Body of pancreas (tissue), 4 donors: ENCODE data around the gene PRTN3. TPM values are rescaled to one million over a fixed set of nuclear protein-coding genes. Genes with fewer than 3 reads are reported as not detected.

ENCODE experiments used
- ATAC-seq: fragments of 150-250 bp; one replicate; pipeline ENCODE4 v1.9.1; 2016
- DNase-seq, 4 donors: peaks; one replicate each; pipeline ENCODE4 v3.0.0-alpha.2; 2019
- H3K27ac ChIP-seq, 4 donors: fragments of 200-600 bp; sonication (generic); 1 replicate in 3 of 4; 2 replicates in 1 of 4; pipeline versions ENCODE4 v1.5.1 to v1.6.1; 2016 to 2019; ENCODE audit warnings: mild to moderate bottlenecking in 1 of 4, mixed read lengths in 1 of 4, moderate library complexity in 1 of 4
- H3K27me3 ChIP-seq, 2 donors: fragments of 200-600 bp; sonication (generic); one replicate each; pipeline ENCODE4 v1.6.0; 2016; ENCODE audit warnings: mild to moderate bottlenecking in 1 of 2
- H3K36me3 ChIP-seq, 2 donors: fragments of 200-600 bp; sonication (generic); replicated peaks in 1 of 2; 2 replicates each; pipeline ENCODE4 v1.5.1; 2016; ENCODE audit warnings: low read depth in 2 of 2; ENCODE audit not compliant: insufficient read depth in 1 of 2
- H3K4me1 ChIP-seq: fragments of 200-600 bp; sonication (generic); one replicate; pipeline ENCODE4 v1.6.0; 2016
- H3K4me3 ChIP-seq, 2 donors: fragments of 200-600 bp; sonication (generic); 1 replicate in 1 of 2; 2 replicates in 1 of 2; pipeline ENCODE4 v1.5.1; 2016 to 2019
- H3K9me3 ChIP-seq, 3 donors: fragments of 200-600 bp; sonication (generic); 1 replicate in 2 of 3; 2 replicates in 1 of 3; pipeline ENCODE4 v1.5.1; 2016
- CTCF ChIP-seq, 7 experiments: fragments of 450-650 bp in 4 of 7; fragments of 200-600 bp in 3 of 7; sonication (generic) in 3 of 7; IDR thresholded peaks; one replicate each; pipeline ENCODE4 v1.5.1; 2016 to 2019; ENCODE audit warnings: antibody characterized with exemption in 7 of 7
- POLR2A ChIP-seq, 3 donors: fragments of 450-650 bp; IDR thresholded peaks; one replicate each; pipeline ENCODE4 v1.6.1; 2016; ENCODE audit warnings: antibody characterized with exemption in 3 of 3, mild to moderate bottlenecking in 2 of 3
- WGBS, 2 donors: methylation state at CpG; one replicate each; pipeline ENCODE4 v1.1.5; 2017; 5-methylcytosine and 5-hydroxymethylcytosine counted together
- intact Hi-C: fragments of 100-400 bp; cut with DNase I; formaldehyde crosslinking; loops from one replicate; pipeline ENCODE4 v1.15.1; 2023
- total RNA-seq, 2 donors: library from RNA; depleted of rRNA; stranded (reverse); fragments of >200 nt; gene quantifications; one replicate each; pipeline ENCODE4 v1.1.0, GENCODE V29; 2016

The PRTN3 gene
- total RNA-seq, 2 donors from 2014 or later: 0.99 TPM; not detected in 1

- WGBS, 2 donors: 90 to 95% methylated on average over 25 to 37 of the region's 51 CpGs
- no peak for DNase-seq
- Histone ChIP-seq H3K27me3 (no peaks in the 10 kb centered on the region), H3K4me3 (no peak overlapping the region), H3K9me3 (no peaks in the 10 kb centered on the region), H3K4me1 (no peaks in the 10 kb centered on the region), H3K27ac (no peak overlapping the region), H3K36me3 (peaks cover 4 to 7% of the 10 kb centered on the region in 2 donors)
- ATAC-seq: no peak
- TF ChIP-seq POLR2A (IDR thresholded peaks at IDR 0.05): no peak
- no peak for TF ChIP-seq CTCF (IDR thresholded peaks at IDR 0.05)
- intact Hi-C loops: no loop called here
These were observed 43.8 kb downstream of the PRTN3 start for GRCh38 chr19:884420-885211.

DNA sequence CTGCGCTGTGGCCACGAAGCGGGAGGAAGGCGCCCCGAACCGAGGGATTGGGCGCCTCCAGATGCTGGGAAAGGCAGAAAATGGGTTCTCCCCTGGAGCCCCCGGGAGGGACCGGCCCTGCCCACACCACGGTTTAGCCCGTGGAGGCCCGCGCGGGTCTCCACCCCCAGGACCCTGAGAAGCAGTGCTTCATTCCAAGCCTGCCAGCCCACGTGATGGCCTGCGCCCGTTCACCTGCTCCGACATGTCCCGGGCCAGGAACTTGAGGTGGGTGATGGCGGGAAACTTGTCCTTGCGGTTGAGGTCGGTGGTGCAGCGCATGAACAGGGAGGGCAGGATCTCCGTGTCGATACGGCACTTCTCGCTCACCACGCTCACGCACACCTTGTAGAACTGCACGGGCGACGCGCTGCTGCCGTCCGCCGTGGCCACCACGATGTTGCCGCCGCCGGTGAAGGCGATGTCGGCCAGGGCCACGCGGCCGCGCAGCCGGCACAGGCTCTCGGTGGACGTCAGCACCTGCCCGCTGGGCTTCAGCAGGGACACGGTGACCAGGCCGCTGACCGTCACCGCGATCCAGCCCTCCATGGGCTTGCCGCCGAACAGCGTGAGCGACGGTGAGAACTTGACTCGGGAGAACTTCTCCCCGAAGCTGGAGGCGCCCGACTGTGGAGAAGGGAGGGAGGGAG, 44.9 kb downstream of the PRTN3 start:
- ATAC-seq (no peak), DNase-seq (no peak)
- WGBS, 2 donors: 92 to 96% methylated on average over 36 to 50 of the region's 64 CpGs
- H3K27ac ChIP-seq: no peak overlapping the region
- peaks cover 7% of the 10 kb centered on the region in 2 donors for H3K36me3 ChIP-seq
- H3K4me3 ChIP-seq: no peak overlapping the region
- H3K4me1 ChIP-seq: peaks cover under 1% of the 10 kb centered on the region
- no peaks in the 10 kb centered on the region for H3K9me3 ChIP-seq
- no peak for TF ChIP-seq POLR2A (IDR thresholded peaks at IDR 0.05)
- TF ChIP-seq CTCF (IDR thresholded peaks at IDR 0.05): no peak
- no peaks in the 10 kb centered on the region for H3K27me3 ChIP-seq
- intact Hi-C loops: no loop called here

- H3K9me3 ChIP-seq: no peaks in the 10 kb centered on the region
- peaks cover 9% of the 10 kb centered on the region for H3K4me1 ChIP-seq
- no peak for ATAC-seq
- no peak overlapping the region for H3K27ac ChIP-seq
- H3K4me3 ChIP-seq: no peak overlapping the region
- peak in 3 of 4 donors; percentile 42 to 60 (median 48) for DNase-seq
- intact Hi-C loops: no loop called here
- no peaks in the 10 kb centered on the region for H3K27me3 ChIP-seq
- WGBS, 2 donors: 82 to 89% methylated on average over 16 of the region's 16 CpGs
- TF ChIP-seq POLR2A (IDR thresholded peaks at IDR 0.05): no peak
- no peak for TF ChIP-seq CTCF (IDR thresholded peaks at IDR 0.05)
- H3K36me3 ChIP-seq: peaks cover 3 to 5% of the 10 kb centered on the region in 2 donors
These were observed 46.3 kb downstream of the PRTN3 start for GRCh38 chr19:887072-887471.

DNA sequence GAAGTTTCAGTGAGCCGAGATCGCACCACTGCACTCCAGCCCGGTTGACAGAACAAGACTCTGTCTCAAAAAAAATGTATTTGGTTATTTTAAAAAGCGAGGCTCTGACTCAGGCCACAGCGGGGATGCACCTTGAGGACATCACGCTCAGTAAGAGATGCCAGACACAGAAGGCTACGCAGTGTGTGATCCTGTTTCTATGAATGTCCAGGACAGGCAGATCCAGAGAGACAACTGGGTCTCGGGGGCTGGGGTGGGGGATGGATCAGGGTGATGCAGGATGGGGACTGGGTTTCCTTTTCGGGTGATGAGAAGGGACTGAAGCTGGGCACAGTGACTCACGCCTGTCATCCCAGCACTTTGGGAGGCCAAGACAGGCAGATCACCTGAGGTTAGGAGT, 46.8 kb downstream of the PRTN3 start:
- TF ChIP-seq POLR2A (IDR thresholded peaks at IDR 0.05): no peak
- no peak for TF ChIP-seq CTCF (IDR thresholded peaks at IDR 0.05)
- no peak for DNase-seq
- H3K36me3 ChIP-seq: peaks cover 3 to 5% of the 10 kb centered on the region in 2 donors
- WGBS, 2 donors: 95 to 96% methylated on average over 10 of the region's 10 CpGs
- no peak overlapping the region for H3K4me3 ChIP-seq
- no peaks in the 10 kb centered on the region for H3K27me3 ChIP-seq
- H3K27ac ChIP-seq: no peak overlapping the region
- H3K4me1 ChIP-seq: peaks cover 9% of the 10 kb centered on the region
- no peak for ATAC-seq
- no peaks in the 10 kb centered on the region for H3K9me3 ChIP-seq
- intact Hi-C loops: no loop called here
